NCI-H345 treated with DMSO at 0.1 percent for 48 hours (cell line): Measurements from ENCODE around the gene CARD11.

Experiments
- DNase-seq: peaks from one replicate; lab custom pipeline; 2025; ENCODE audit not compliant: unreplicated experiment; lab: John Stamatoyannopoulos, UW

The CARD11 gene

GRCh38 chr7:3043544-3044371 is at the start of gene CARD11:
CARD11 (minus strand) TSS chr7:3043867; CDS start chr7:2958506, 85,361 bp downstream.
- DNase-seq, result no peak

GRCh38 chr7:3092468-3092867 is 48.8 kb upstream of the CARD11 start:
- DNase-seq, result no peak

GRCh38 chr7:3091631-3092030 is 48.0 kb upstream of the CARD11 start:
- DNase-seq, result no peak

- no peak for DNase-seq
Measured at GRCh38 chr7:3089493-3089892, 45.8 kb upstream of the CARD11 start.

GRCh38 chr7:3087243-3087755 is 43.6 kb upstream of the CARD11 start:
- no peak for DNase-seq

GRCh38 chr7:3083350-3083749 is 39.7 kb upstream of the CARD11 start:
- no peak for DNase-seq

- no peak for DNase-seq
Measured at GRCh38 chr7:3082831-3083230, 39.2 kb upstream of the CARD11 start.

GRCh38 chr7:3082386-3082785 is 38.7 kb upstream of the CARD11 start:
- DNase-seq, result no peak

- no peak for DNase-seq
Measured at GRCh38 chr7:3080106-3080505, 36.4 kb upstream of the CARD11 start.

- no peak for DNase-seq
Measured at GRCh38 chr7:3078514-3078913, 34.8 kb upstream of the CARD11 start.

GRCh38 chr7:3076700-3077099 is 33.0 kb upstream of the CARD11 start:
- no peak for DNase-seq

- no peak for DNase-seq
Measured at GRCh38 chr7:3076163-3076562, 32.5 kb upstream of the CARD11 start.

- no peak for DNase-seq
Measured at GRCh38 chr7:3075441-3075840, 31.8 kb upstream of the CARD11 start.

GRCh38 chr7:3074459-3074821 is 30.8 kb upstream of the CARD11 start:
- DNase-seq, result no peak

- no peak for DNase-seq
Measured at GRCh38 chr7:3073763-3074458, 30.2 kb upstream of the CARD11 start.

GRCh38 chr7:3070908-3071307 is 27.2 kb upstream of the CARD11 start:
- DNase-seq, result no peak

GRCh38 chr7:3069771-3070449 is 26.2 kb upstream of the CARD11 start:
- no peak for DNase-seq

GRCh38 chr7:3068530-3068929 is 24.9 kb upstream of the CARD11 start:
- DNase-seq, result no peak

- no peak for DNase-seq
Measured at GRCh38 chr7:3067606-3068380, 24.1 kb upstream of the CARD11 start.

- DNase-seq, result no peak
Measured at GRCh38 chr7:3067193-3067592, 23.5 kb upstream of the CARD11 start.

GRCh38 chr7:3066506-3066905 is 22.8 kb upstream of the CARD11 start:
- no peak for DNase-seq
